ENCODE data around the gene CCDC12. TPM values are rescaled to one million over a fixed set of nuclear protein-coding genes. Genes with fewer than 3 reads are reported as not detected.

Gene CCDC12
- total and polyA plus RNA-seq, 2 of the 13 experiments (the other 11 are each of a cell fraction or from before 2014, with no cell fraction given): 30.1 to 49.5 TPM

GRCh38 chr3:46909535-46910161, 66.9 kb downstream of the CCDC12 start (continued):
- TF ChIP-seq ERF (CRISPR knock-in tag; IDR thresholded peaks at IDR 0.05) (peak; percentile 47; the same call in 1 of the 2 replicates), MXI1 (IDR thresholded peaks at IDR 0.05; ENCODE audit: borderline replicate concordance, low read depth, low read length) (peak; percentile 26; the same call in 1 of the 3 replicates), ARNT (IDR thresholded peaks at IDR 0.05) (no peak), IKZF4 (CRISPR knock-in tag; IDR thresholded peaks at IDR 0.05; ENCODE audit: borderline replicate concordance, low read depth, not compliant biosample characterization) (no peak), ZNF138 (CRISPR knock-in tag; IDR thresholded peaks at IDR 0.05; ENCODE audit: low read depth) (0 out of 2 replicates have a peak, but pooled peaks have one; percentile 10), RNF2 (conservative IDR thresholded peaks at IDR 0.05; ENCODE audit: low read depth) (no peak), SMC3 (IDR thresholded peaks at IDR 0.05; ENCODE audit: low read length) (peak; percentile 67), XRCC5 (optimal IDR thresholded peaks at IDR 0.05; ENCODE audit: low read length) (peak; percentile 41), SKIL (CRISPR knock-in tag; IDR thresholded peaks at IDR 0.05; ENCODE audit: borderline replicate concordance) (no peak), ZNF33B (CRISPR knock-in tag; IDR thresholded peaks at IDR 0.05) (0 out of 2 replicates have a peak, but pooled peaks have one; percentile 56), MAX (IDR thresholded peaks at IDR 0.05) (peak; percentile 61; the same call in 1 of the 2 replicates), TCF7L2 (IDR thresholded peaks at IDR 0.05; ENCODE audit: low read depth, low read length) (no peak), FOXA1 (IDR thresholded peaks at IDR 0.05) (no peak), FOXA1 (CRISPR knock-in tag; IDR thresholded peaks at IDR 0.05) (peak; percentile 86), ZNF326 (CRISPR knock-in tag; IDR thresholded peaks at IDR 0.05; ENCODE audit: borderline replicate concordance) (no peak), MYC (CRISPR knock-in tag; IDR thresholded peaks at IDR 0.05; ENCODE audit: borderline replicate concordance) (peak; percentile 52; the same call in 1 of the 2 replicates), FOXA3 (CRISPR knock-in tag; IDR thresholded peaks at IDR 0.05) (peak; percentile 77), ZFY (CRISPR knock-in tag; IDR thresholded peaks at IDR 0.05) (0 out of 2 replicates have a peak, but pooled peaks have one; percentile 43), TRIM22 (IDR thresholded peaks at IDR 0.05) (no peak), RARA (CRISPR knock-in tag; IDR thresholded peaks at IDR 0.05) (0 out of 2 replicates have a peak, but pooled peaks have one; percentile 15), NFIB (CRISPR knock-in tag; IDR thresholded peaks at IDR 0.05; ENCODE audit: borderline replicate concordance) (no peak), ELF3 (CRISPR knock-in tag; IDR thresholded peaks at IDR 0.05) (0 out of 2 replicates have a peak, but pooled peaks have one; percentile 24), ARID3A (IDR thresholded peaks at IDR 0.05; ENCODE audit: low read depth, low read length) (0 out of 2 replicates have a peak, but pooled peaks have one; percentile 36), SRSF9 (IDR thresholded peaks at IDR 0.05; ENCODE audit: borderline replicate concordance, insufficient read depth, low read depth, low read length, poor library complexity, severe bottlenecking) (no peak), ZBTB1 (CRISPR knock-in tag; IDR thresholded peaks at IDR 0.05; ENCODE audit: borderline replicate concordance) (no peak), FIP1L1 (IDR thresholded peaks at IDR 0.05; ENCODE audit: borderline replicate concordance, insufficient read depth, low read depth, low read length) (no peak)
